ENCODE results near the gene LTN1.

LTN1 gene

DNA sequence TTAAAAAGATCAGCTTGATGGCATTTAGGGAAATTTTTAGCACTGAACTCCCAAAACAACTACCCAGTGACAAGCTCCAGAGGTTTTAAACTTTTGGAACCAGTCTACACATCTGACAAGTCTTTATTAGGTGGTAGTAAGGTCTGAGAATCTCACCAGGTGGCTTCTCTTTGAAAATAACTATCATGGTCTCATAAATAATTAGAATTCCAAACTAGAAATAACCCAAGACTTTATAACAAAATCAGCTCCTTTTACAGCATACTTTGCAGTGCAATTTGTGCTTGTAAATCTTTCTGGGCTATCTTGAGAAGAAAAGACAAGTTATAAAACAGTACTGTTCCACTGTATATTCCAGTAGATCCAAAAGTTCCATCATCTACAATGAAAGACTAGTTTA is 108.7 kb downstream of the LTN1 start:
- no peak for DNase-seq (ENCODE audit: low read depth, low spot score)

DNA sequence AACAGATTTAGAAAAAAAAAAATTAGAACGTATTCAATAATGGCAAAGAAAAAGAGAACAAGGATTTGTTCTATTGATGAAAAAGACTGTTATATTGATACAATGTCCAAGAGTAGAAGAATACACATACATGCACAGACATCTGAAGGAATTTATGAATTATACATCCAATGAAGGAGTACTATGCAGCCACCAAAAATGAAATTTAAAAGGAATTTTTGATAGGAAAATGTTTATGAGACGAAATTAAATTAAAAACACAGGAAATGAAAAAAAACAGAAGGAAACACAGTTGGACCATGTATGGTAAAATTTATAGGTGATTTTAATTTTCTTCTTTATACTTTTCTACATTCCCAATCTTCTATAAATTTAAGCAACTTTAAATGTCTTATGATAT is 110.3 kb downstream of the LTN1 start:
- no peak for DNase-seq (ENCODE audit: low read depth, low spot score)
